Muscle layer of colon (tissue), 2 donors: Measurements from ENCODE around the gene TMEM254.
"Not testable (repeated sequence)": the region's sequence is repeated elsewhere in the genome, so short reads cannot be mapped to it uniquely, and the experiment has no call there.

ENCODE experiments used
- H3K27ac ChIP-seq: one replicate; pipeline ENCODE4 v1.7.0; 2013; ENCODE audit warnings: low read depth, mild to moderate bottlenecking, low read length, moderate library complexity
- H3K27me3 ChIP-seq, 2 donors: one replicate each; pipeline ENCODE4 v1.7.0; 2013; ENCODE audit warnings: low read length in 2 of 2, mild to moderate bottlenecking in 2 of 2; ENCODE audit not compliant: insufficient read depth in 2 of 2, control insufficient read depth in 1 of 2
- H3K36me3 ChIP-seq: one replicate; pipeline ENCODE4 v1.7.0; 2013; ENCODE audit warnings: mild to moderate bottlenecking, low read length; ENCODE audit not compliant: insufficient read depth
- H3K4me1 ChIP-seq: one replicate; pipeline ENCODE4 v1.7.0; 2013; ENCODE audit warnings: mild to moderate bottlenecking, low read length; ENCODE audit not compliant: insufficient read depth
- H3K4me3 ChIP-seq, 2 donors: one replicate each; pipeline ENCODE4 v1.7.0; 2013; ENCODE audit warnings: low read length in 2 of 2, low read depth in 1 of 2, mild to moderate bottlenecking in 1 of 2, moderate library complexity in 1 of 2
- H3K9ac ChIP-seq: one replicate; pipeline ENCODE4 v1.7.0; 2013; ENCODE audit warnings: low read length
- H3K9me3 ChIP-seq: one replicate; pipeline ENCODE4 v1.7.0; 2013; ENCODE audit warnings: mild to moderate bottlenecking, low read length
- donor health status: abdominal sarcoma.
- donor health status: Adenocarcinoma of cecum.

TMEM254 gene

GRCh38 chr10:80079312-80079719 is 851 bp downstream of the TMEM254 start:
- Histone ChIP-seq H3K9ac (peak overlapping the region; percentile 79), H3K9me3 (no peaks in the 10 kb centered on the region), H3K4me3 (peak overlapping the region; percentile 75 to 83), H3K36me3 (peaks cover 4% of the 10 kb centered on the region), H3K4me1 (peaks cover 17% of the 10 kb centered on the region), H3K27me3 (no peaks in the 10 kb centered on the region), H3K27ac (peak overlapping the region; percentile 83)

GRCh38 chr10:80081026-80081425 is 2.6 kb downstream of the TMEM254 start:
- no peak overlapping the region for H3K9ac ChIP-seq
- no peaks in the 10 kb centered on the region for H3K9me3 ChIP-seq
- H3K27me3 ChIP-seq, result no peaks in the 10 kb centered on the region
- peaks cover 17% of the 10 kb centered on the region for H3K4me1 ChIP-seq
- no peak overlapping the region for H3K27ac ChIP-seq
- H3K36me3 ChIP-seq, result peaks cover 9% of the 10 kb centered on the region
- H3K4me3 ChIP-seq, result no peak overlapping the region

GRCh38 chr10:80081801-80082750 is 3.6 kb downstream of the TMEM254 start:
- H3K27me3 ChIP-seq, result no peaks in the 10 kb centered on the region
- no peak overlapping the region for H3K9ac ChIP-seq
- H3K36me3 ChIP-seq, result peaks cover 9% of the 10 kb centered on the region

GRCh38 chr10:80090121-80090520 is 11.7 kb downstream of the TMEM254 start:
- H3K9ac ChIP-seq, result no peak overlapping the region
- no peaks in the 10 kb centered on the region for H3K9me3 ChIP-seq
- no peak overlapping the region for H3K4me3 ChIP-seq
- peaks cover 5% of the 10 kb centered on the region for H3K36me3 ChIP-seq
- no peaks in the 10 kb centered on the region for H3K4me1 ChIP-seq
- no peak overlapping the region for H3K27ac ChIP-seq
- H3K27me3 ChIP-seq, result no peaks in the 10 kb centered on the region

More at GRCh38 chr10:80081801-80082750, 3.6 kb downstream of the TMEM254 start:
- Histone ChIP-seq H3K9me3 (no peaks in the 10 kb centered on the region), H3K27ac (no peak overlapping the region), H3K4me3 (no peak overlapping the region), H3K4me1 (peaks cover 17% of the 10 kb centered on the region)

- H3K4me1 ChIP-seq, result no peaks in the 10 kb centered on the region
- H3K36me3 ChIP-seq, result no peaks in the 10 kb centered on the region
- H3K27ac ChIP-seq, result no peak overlapping the region
- no peaks in the 10 kb centered on the region for H3K27me3 ChIP-seq
- no peak overlapping the region for H3K4me3 ChIP-seq
- H3K9ac ChIP-seq, result no peak overlapping the region
- H3K9me3 ChIP-seq, result no peaks in the 10 kb centered on the region
Observed at GRCh38 chr10:80094231-80094630, 15.8 kb downstream of the TMEM254 start.

GRCh38 chr10:80098272-80098671 is 19.8 kb downstream of the TMEM254 start:
- not testable (repeated sequence) for H3K36me3 ChIP-seq, H3K4me1 ChIP-seq, H3K4me3 ChIP-seq, H3K27me3 ChIP-seq, H3K9me3 ChIP-seq, H3K9ac ChIP-seq, H3K27ac ChIP-seq

- not testable (repeated sequence) for H3K4me3 ChIP-seq, H3K9ac ChIP-seq, H3K9me3 ChIP-seq, H3K36me3 ChIP-seq, H3K27me3 ChIP-seq, H3K4me1 ChIP-seq, H3K27ac ChIP-seq
Observed at GRCh38 chr10:80099295-80099694, 20.8 kb downstream of the TMEM254 start.

GRCh38 chr10:80100116-80100515 is 21.7 kb downstream of the TMEM254 start:
- Histone ChIP-seq H3K36me3 (no peaks in the 10 kb centered on the region), H3K4me1 (no peaks in the 10 kb centered on the region), H3K27me3 (no peaks in the 10 kb centered on the region), H3K9me3 (no peaks in the 10 kb centered on the region), H3K4me3 (no peak overlapping the region), H3K27ac (no peak overlapping the region), H3K9ac (no peak overlapping the region)

GRCh38 chr10:80100861-80101695 is 22.6 kb downstream of the TMEM254 start:
- H3K36me3 ChIP-seq, result no peaks in the 10 kb centered on the region
- no peaks in the 10 kb centered on the region for H3K27me3 ChIP-seq
- no peak overlapping the region for H3K4me3 ChIP-seq
- no peak overlapping the region for H3K27ac ChIP-seq
- no peaks in the 10 kb centered on the region for H3K4me1 ChIP-seq
- no peak overlapping the region for H3K9ac ChIP-seq
- H3K9me3 ChIP-seq, result no peaks in the 10 kb centered on the region

GRCh38 chr10:80104066-80104926 is 25.8 kb downstream of the TMEM254 start:
- Histone ChIP-seq H3K27ac (no peak overlapping the region), H3K36me3 (no peaks in the 10 kb centered on the region), H3K4me1 (no peaks in the 10 kb centered on the region), H3K4me3 (no peak overlapping the region), H3K9me3 (no peaks in the 10 kb centered on the region), H3K27me3 (no peaks in the 10 kb centered on the region), H3K9ac (no peak overlapping the region)
